ENCODE measurements around the gene DCC.

DNA sequence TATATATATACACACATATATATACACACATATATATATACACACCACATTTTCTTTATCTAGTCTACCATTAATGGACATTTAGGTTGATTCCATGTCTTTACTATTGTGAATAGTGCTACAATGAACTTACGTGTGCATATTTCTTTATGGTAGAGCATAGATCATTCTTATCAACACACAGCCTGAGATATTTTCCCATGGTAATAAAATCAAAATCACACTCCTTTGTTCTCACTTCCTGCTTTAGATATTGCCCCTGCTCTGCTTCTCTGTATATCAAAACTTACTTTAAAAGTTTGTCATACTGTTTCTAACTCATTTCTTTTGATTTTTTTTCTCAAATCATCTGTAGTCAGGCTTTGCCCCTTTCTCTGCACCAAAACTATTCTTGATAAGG, 119.9 kb downstream of the DCC start:
- TF ChIP-seq, protein P1, sequence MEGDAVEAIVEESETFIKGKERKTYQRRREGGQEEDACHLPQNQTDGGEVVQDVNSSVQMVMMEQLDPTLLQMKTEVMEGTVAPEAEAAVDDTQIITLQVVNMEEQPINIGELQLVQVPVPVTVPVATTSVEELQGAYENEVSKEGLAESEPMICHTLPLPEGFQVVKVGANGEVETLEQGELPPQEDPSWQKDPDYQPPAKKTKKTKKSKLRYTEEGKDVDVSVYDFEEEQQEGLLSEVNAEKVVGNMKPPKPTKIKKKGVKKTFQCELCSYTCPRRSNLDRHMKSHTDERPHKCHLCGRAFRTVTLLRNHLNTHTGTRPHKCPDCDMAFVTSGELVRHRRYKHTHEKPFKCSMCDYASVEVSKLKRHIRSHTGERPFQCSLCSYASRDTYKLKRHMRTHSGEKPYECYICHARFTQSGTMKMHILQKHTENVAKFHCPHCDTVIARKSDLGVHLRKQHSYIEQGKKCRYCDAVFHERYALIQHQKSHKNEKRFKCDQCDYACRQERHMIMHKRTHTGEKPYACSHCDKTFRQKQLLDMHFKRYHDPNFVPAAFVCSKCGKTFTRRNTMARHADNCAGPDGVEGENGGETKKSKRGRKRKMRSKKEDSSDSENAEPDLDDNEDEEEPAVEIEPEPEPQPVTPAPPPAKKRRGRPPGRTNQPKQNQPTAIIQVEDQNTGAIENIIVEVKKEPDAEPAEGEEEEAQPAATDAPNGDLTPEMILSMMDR (conservative IDR thresholded peaks at IDR 0.05; ENCODE audit: low read length) = no peak
- TF ChIP-seq EZH2phosphoT487 (IDR thresholded peaks at IDR 0.05; ENCODE audit: borderline replicate concordance) = no peak

Measured in Loucy (cell line).